HAP-1 (cell line): ENCODE results near the gene VGLL4.

Source experiments
- DNase-seq, 2 experiments: peaks; one replicate each; pipeline ENCODE4 v3.0.0-alpha.2; 2016 to 2020; ENCODE audit warnings: low spot score in 2 of 2
- H3K27me3 ChIP-seq: fragments of 250-450 bp; sonication (Bioruptor Pico); 2 replicates; pipeline ENCODE4 v1.5.1; 2020; ENCODE audit warnings: low read depth, mild to moderate bottlenecking, moderate library complexity
- H3K36me3 ChIP-seq: fragments of 250-450 bp; sonication (Bioruptor Pico); replicated peaks from 2 replicates; pipeline ENCODE4 v1.5.1; 2020; ENCODE audit warnings: mild to moderate bottlenecking
- H3K4me1 ChIP-seq: fragments of 250-450 bp; sonication (Bioruptor Pico); 2 replicates; pipeline ENCODE4 v1.5.1; 2020; ENCODE audit warnings: mild to moderate bottlenecking
- H3K4me3 ChIP-seq: fragments of 250-450 bp; sonication (Bioruptor Pico); 2 replicates; pipeline ENCODE4 v1.5.1; 2020; ENCODE audit warnings: mild to moderate bottlenecking, moderate library complexity
- H3K9me3 ChIP-seq: fragments of 250-450 bp; sonication (Bioruptor Pico); 2 replicates; pipeline ENCODE4 v1.5.1; 2020; ENCODE audit warnings: mild to moderate bottlenecking, moderate library complexity
- in situ Hi-C: fragments of 300-500 bp; cut with MboI; formaldehyde crosslinking; loops from 3 replicates; pipeline ENCODE4 v1.14.3; 2020; ENCODE audit warnings: low sequenced_read_pairs, inconsistent platforms, mixed read lengths

Gene VGLL4

DNA sequence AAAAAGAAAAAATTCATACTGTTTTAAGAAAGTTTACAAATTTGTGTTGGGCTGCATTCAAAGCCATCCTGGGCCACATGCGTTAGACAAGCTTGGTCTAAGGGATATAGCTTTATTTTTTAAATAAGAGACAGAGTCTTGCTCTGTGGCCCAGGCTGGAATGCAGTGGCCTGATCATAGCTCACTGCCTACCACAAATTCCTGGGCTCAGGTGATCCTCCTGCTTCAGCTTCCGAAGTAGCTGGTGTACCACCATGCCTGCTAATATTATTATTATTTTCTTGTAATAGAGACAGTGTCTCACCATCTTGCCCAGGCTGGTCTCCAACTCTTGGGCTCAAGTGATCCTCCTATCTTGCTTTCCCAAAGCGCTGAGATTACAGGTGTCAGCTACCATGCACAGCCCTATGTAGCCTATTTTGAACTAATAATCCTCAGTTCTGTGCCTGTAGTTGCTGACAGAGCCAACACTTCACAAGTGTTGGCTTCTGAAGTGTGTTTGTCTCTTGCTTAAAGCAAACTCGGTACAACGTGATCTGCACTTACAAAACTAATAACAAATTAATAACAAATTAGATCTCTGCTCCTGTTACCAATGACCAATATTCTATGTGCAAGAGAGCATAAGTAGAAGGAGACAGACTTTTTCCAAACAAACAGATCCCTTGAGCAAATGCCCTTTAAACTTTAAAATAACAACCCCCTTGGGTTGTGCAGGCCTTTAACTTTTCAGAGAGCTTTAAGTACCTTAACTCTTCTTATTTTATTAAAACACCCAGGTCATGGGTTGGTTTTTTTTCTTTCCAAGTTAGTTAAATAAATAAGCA lies 135.2 kb downstream of the VGLL4 start:
- Histone ChIP-seq H3K4me1 (peaks cover 13% of the 10 kb centered on the region), H3K36me3 (no peaks in the 10 kb centered on the region), H3K27me3 (no peaks in the 10 kb centered on the region), H3K9me3 (no peaks in the 10 kb centered on the region), H3K4me3 (no peak overlapping the region)
- in situ Hi-C loops, result no loop called here
- DNase-seq, result no peak

DNA sequence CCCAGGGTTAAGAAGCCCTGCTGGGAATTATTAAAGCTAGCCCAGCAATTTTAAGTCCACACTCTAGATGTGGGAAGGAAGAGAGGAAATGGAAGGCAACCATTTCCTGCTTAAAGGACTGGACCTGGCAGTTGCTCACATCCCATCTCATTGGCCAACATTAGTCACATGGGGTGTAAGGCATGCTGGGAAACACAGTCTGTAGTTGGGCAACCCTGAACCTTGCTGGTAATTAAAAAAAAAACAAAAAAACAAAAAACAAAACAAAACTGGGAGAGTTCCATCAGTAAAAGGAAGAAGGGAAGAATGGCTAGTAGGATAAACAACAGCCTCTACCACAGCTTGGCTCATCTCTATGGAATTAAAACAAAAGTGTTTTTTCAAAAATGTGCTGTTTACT lies 136.0 kb downstream of the VGLL4 start:
- Histone ChIP-seq H3K4me3 (no peak overlapping the region), H3K36me3 (no peaks in the 10 kb centered on the region), H3K27me3 (no peaks in the 10 kb centered on the region), H3K4me1 (peaks cover 13% of the 10 kb centered on the region), H3K9me3 (no peaks in the 10 kb centered on the region)
- in situ Hi-C loops, result no loop called here
- no peak for DNase-seq
